ENCODE data around the gene SSR1.

Gene SSR1

GRCh38 chr6:7230327-7230691 is 82.7 kb downstream of the SSR1 start:
- Histone ChIP-seq H3K4me3 (ENCODE audit: low read depth, low read length) (no peak overlapping the region), H3K4me1 (no peaks in the 10 kb centered on the region), H3K36me3 (peaks cover 5% of the 10 kb centered on the region), H3K9me3 (no peaks in the 10 kb centered on the region), H3K27me3 (no peaks in the 10 kb centered on the region)
- DNase-seq = no peak
- TF ChIP-seq CTCF (IDR thresholded peaks at IDR 0.05; ENCODE audit: low read depth, low read length) = no peak

GRCh38 chr6:7229376-7230326 is 83.3 kb downstream of the SSR1 start:
- Histone ChIP-seq H3K9me3 (no peaks in the 10 kb centered on the region), H3K4me3 (ENCODE audit: low read depth, low read length) (no peak overlapping the region), H3K36me3 (peaks cover 5% of the 10 kb centered on the region), H3K4me1 (no peaks in the 10 kb centered on the region), H3K27me3 (no peaks in the 10 kb centered on the region)
- TF ChIP-seq CTCF (IDR thresholded peaks at IDR 0.05; ENCODE audit: low read depth, low read length) = no peak
- no peak for DNase-seq

- H3K36me3 ChIP-seq = peaks cover 5% of the 10 kb centered on the region
- no peak for TF ChIP-seq CTCF (IDR thresholded peaks at IDR 0.05; ENCODE audit: low read depth, low read length)
- no peak overlapping the region for H3K4me3 ChIP-seq (ENCODE audit: low read depth, low read length)
- H3K9me3 ChIP-seq = no peaks in the 10 kb centered on the region
- no peak for DNase-seq
- H3K27me3 ChIP-seq = no peaks in the 10 kb centered on the region
- no peaks in the 10 kb centered on the region for H3K4me1 ChIP-seq
Observed at GRCh38 chr6:7228662-7229375, 84.2 kb downstream of the SSR1 start.

GRCh38 chr6:7224731-7225130 is 88.3 kb downstream of the SSR1 start:
- no peaks in the 10 kb centered on the region for H3K9me3 ChIP-seq
- TF ChIP-seq CTCF (IDR thresholded peaks at IDR 0.05; ENCODE audit: low read depth, low read length) = no peak
- no peaks in the 10 kb centered on the region; the same call in 1 of the 2 replicates for H3K36me3 ChIP-seq
- H3K27me3 ChIP-seq = no peaks in the 10 kb centered on the region; the same call in 1 of the 2 replicates
- DNase-seq = no peak
- no peak overlapping the region for H3K4me3 ChIP-seq (ENCODE audit: low read depth, low read length)
- H3K4me1 ChIP-seq = no peaks in the 10 kb centered on the region

- no peak for TF ChIP-seq CTCF (IDR thresholded peaks at IDR 0.05; ENCODE audit: low read depth, low read length)
- no peaks in the 10 kb centered on the region; the same call in 1 of the 2 replicates for H3K36me3 ChIP-seq
- peaks cover 2% of the 10 kb centered on the region for H3K27me3 ChIP-seq
- no peaks in the 10 kb centered on the region for H3K4me1 ChIP-seq
- no peaks in the 10 kb centered on the region for H3K9me3 ChIP-seq
- H3K4me3 ChIP-seq (ENCODE audit: low read depth, low read length) = no peak overlapping the region
- DNase-seq = no peak
Observed at GRCh38 chr6:7222197-7222596, 90.8 kb downstream of the SSR1 start.

GRCh38 chr6:7219310-7219709 is 93.7 kb downstream of the SSR1 start:
- H3K36me3 ChIP-seq = no peaks in the 10 kb centered on the region
- H3K4me3 ChIP-seq (ENCODE audit: low read depth, low read length) = no peak overlapping the region
- H3K4me1 ChIP-seq = no peaks in the 10 kb centered on the region
- H3K9me3 ChIP-seq = no peaks in the 10 kb centered on the region
- H3K27me3 ChIP-seq = peaks cover 9% of the 10 kb centered on the region
- DNase-seq = no peak
- TF ChIP-seq CTCF (IDR thresholded peaks at IDR 0.05; ENCODE audit: low read depth, low read length) = no peak

Measured in BE2C (cell line).